Measurements from ENCODE around the gene UST.
"Not testable (repeated sequence)": the region's sequence is repeated elsewhere in the genome, so short reads cannot be mapped to it uniquely, and the experiment has no call there.

UST gene

GRCh38 chr6:148907573-148907972, 160.7 kb downstream of the UST start:
- DNase-seq, result no peak

GRCh38 chr6:148912252-148912651, 165.4 kb downstream of the UST start:
- DNase-seq, result no peak

DNA sequence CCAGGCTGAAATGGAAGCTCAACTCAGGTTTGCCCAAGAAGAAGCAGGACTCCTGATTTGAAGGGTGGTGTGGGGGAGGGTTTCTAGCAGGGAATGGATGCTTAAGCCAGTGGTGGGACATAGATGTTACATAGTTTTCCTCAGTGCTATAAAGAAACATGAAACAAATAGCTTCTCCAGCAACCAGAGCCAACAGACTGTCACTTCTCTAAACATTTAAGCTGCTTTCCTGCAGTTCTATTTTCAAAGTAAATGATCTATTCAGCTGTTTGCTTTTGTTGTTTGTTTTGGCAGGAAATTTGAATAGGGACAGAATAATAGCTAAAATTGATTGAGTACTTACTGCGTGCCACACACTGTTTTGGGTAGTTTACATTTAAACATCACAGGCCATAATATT, 169.0 kb downstream of the UST start:
- no peak for DNase-seq

DNA sequence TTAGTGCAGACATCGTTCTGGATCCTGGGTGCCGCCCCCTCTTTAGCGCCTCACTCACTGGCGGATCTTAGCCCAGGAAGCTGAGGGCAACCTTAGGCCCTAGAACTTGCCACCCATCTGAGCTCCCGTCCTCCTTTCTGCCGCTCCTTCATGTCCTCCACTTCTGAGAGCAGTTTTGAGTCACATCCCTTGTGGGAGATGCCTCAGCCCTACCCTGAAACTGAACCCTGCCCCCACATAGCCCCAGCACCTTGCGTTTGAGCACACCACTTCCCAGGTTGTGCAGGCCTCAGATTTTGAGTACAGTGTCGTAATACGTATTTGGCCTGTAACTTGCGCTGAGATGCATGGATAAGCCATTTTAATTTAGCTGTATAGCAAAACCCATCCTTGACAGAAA, 169.7 kb downstream of the UST start:
- DNase-seq, result not testable (repeated sequence)

- peak; percentile 36 for DNase-seq
Measured at GRCh38 chr6:148924226-148925012, 177.6 kb downstream of the UST start.

GRCh38 chr6:148925701-148926100, 178.9 kb downstream of the UST start:
- DNase-seq, result no peak

GRCh38 chr6:148926478-148926877, 179.6 kb downstream of the UST start:
- DNase-seq, result no peak

GRCh38 chr6:148927586-148927985, 180.8 kb downstream of the UST start:
- no peak for DNase-seq

GRCh38 chr6:148928811-148929210, 182.0 kb downstream of the UST start:
- DNase-seq, result no peak

- DNase-seq, result no peak
Measured at GRCh38 chr6:148932208-148932607, 185.4 kb downstream of the UST start.

GRCh38 chr6:148932731-148933130, 185.9 kb downstream of the UST start:
- no peak for DNase-seq

DNA sequence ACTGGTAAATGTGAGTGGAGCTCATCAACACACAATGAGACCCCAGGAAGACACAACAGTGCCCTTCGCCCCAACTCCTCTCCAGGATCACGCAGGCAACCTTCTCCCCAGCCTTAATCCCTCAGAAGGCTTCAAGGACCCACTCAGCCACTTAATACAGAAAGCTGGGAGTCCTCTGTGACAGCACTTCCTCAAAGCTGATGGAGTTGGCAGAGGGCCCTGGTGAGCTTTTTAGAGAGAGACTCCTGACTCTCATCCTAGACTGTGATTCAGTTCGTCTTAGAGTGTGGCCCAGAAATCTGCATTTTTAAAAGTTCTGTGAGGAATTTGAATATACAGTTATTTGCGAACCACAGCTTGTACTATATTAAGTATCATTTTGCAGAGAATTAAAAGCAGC, 187.7 kb downstream of the UST start:
- DNase-seq, result peak; percentile 26

- peak; percentile 37 for DNase-seq
Measured at GRCh38 chr6:148934961-148935360, 188.1 kb downstream of the UST start.

- peak; percentile 55 for DNase-seq
Measured at GRCh38 chr6:148935705-148936435, 189.0 kb downstream of the UST start.

DNA sequence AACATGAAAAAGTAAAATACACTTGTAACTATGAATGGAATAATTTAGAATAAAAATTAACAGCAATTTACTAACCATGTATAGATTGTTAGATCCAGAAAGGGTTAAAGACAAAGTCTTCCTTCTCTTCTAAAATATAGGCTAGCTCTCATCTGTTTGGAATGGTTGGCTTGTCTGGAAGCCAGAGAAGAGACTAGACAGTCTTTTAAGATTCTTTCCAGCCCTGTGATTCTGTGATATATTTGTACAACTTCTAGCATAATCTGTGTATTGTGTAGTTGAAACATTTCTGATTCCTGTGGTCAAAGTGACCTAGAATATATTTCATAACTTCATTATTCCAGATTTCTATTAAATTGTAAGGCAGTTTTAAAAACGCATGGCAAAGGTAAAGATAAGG, 196.6 kb downstream of the UST start:
- DNase-seq, result no peak

DNA sequence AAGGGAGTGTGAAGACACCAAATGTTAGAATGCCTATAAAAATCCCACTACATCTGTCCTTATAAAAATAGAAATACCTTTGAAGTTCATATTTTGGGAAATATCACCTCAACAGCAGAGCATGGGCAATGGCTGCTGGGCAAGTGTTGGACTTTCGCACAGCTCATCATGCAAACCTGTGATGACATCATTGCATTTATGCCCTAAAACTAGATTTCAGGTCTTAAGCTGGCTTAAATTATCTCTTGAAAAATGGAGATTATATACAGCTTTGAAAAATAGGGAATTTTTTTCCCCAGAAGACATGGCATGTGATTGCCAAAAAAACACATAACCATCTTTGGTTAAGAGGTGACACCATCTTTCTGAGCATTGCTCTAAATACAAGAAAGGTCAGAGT, 197.8 kb downstream of the UST start:
- DNase-seq, result no peak

GRCh38 chr6:148945301-148946021, 198.6 kb downstream of the UST start:
- DNase-seq, result no peak

- DNase-seq, result peak; percentile 96
Measured at GRCh38 chr6:148947621-148948444, 201.0 kb downstream of the UST start.

DNA sequence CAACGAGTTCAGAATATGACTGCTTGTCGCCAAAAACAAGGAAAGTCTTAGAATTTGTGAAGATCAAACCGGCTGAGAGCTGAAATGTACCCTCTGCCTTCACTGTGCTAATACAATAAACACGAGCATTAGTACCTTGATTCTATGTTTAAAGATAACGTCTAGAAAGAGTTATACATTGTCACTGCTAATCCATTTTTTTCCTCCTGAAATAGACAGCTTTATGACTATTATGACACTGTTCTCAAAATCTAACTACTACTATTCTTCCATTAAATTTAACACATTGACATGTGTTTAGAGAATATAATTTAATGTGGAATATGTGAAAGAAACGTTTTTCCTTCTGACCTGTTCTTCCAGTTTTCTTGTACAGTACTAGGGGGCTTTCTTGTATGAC, 204.8 kb downstream of the UST start:
- no peak for DNase-seq

DNA sequence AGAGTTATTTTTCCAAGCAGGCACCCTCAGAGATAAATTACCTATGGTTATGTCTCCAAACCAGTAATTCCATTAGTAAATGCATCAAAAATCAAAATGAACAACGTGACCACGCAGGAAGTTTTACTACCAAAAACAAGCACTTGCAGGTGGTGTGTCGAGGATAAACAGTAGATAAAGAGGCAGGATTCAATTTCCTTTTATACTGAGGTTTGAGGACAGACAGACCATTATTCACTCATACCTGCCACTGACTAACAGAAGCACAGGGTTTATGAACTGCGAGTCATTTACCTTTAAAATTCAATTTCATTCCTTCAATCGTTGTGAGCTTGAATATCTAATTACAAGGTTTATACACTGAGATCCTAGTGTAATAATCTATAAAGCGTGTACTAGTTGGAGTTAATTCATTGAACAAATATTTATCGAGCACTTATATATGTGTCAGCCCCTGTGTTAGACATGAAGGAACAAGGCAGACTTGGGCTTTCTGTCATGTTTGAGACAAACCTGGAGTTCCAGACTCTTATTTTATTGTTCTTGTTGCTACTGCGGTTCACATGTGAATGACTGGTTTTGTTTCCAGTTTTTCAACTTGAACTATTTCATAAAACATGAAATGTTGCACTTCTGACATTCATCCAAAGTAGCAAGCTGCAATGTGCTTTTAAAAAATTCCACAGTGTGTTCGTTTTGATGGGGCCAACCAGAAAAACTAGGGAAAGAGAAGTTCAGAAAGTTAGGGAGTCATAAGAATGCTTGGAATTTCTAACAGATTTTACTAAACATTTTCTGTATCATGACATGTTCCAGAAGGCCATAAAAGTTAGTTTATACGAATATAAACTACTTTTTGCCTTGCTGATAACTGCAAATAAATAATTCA, 205.6 kb downstream of the UST start:
- peak; percentile 41 for DNase-seq

GRCh38 chr6:148954461-148954860, 207.6 kb downstream of the UST start:
- DNase-seq, result no peak

DNA sequence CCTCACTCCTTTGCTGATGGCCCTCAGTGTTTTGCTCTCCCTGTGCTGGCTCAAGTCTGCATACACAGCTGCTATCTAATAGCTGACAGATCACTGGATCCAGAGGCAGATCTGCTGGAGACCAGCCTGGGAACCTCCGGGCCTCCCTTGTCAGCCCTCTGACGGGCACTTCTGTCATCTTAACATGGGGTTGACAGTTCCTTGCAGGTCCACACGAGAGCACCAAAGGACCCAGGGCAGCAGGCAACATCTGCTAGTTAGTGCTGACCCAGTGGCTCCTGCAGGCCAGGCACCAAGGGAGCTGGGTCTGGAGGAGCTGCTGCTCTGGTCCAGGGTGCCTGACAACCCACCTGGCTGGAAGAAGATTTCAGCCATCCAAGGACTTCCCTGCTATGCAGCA, 208.1 kb downstream of the UST start:
- no peak for DNase-seq

Data from eye (tissue), 1 donor.